ENCODE measurements around the gene RASGRF1. TPM values are rescaled to one million over a fixed set of nuclear protein-coding genes. Genes with fewer than 3 reads are reported as not detected.

Gene RASGRF1
- total RNA-seq, 1 experiment from 2014 or later: 1.1 TPM

DNA sequence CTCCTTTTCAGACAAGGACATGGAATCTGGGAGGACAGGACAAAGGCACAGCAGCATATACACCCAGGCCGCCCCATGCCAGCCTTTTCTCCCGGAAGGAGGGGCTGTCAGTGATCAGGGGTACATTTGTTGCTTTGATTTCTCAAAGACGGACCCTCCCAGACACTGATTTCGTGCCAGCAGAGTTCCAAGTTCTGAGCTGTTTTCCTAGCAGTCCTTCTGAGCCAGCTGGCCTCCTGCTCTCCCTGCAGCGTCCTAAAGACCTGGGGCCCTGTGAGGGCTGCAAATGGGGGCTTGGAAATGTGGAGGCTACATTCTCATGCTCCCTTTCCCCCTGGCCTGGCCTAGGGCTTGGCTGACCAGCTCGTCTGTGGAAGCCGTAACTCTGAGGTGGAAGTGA is 168.1 kb downstream of the RASGRF1 start:
- no peak overlapping the region for H3K4me3 ChIP-seq
- no peaks in the 10 kb centered on the region for H3K27me3 ChIP-seq
- no peak overlapping the region for H3K27ac ChIP-seq
- H3K36me3 ChIP-seq: peaks cover 8% of the 10 kb centered on the region
- H3K9me3 ChIP-seq (replicated peaks): no peaks in the 10 kb centered on the region
- H3K4me1 ChIP-seq: no peaks in the 10 kb centered on the region
- no peak for DNase-seq

DNA sequence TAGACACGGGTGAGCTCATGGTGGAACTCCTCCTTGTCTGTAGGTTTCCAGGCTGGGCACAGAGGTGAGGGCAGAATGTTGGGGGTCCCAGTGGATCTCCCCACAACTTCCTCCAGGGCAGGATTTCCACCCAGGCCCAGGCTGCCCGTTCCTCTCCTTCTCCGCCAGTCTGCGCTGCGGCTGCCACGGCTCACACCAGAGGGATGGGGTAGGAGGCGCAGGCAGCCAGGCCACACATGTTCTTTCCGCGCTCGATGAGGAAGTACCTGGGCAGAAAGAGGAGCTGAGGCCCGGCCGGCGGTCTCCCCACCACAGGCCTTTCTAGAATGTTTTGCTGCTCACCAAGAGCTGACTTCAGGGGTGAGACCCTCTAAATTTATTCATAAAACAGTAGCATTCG is 168.6 kb downstream of the RASGRF1 start:
- no peak for DNase-seq
- Histone ChIP-seq H3K4me3 (no peak overlapping the region), H3K36me3 (peaks cover 8% of the 10 kb centered on the region), H3K9me3 (replicated peaks) (no peaks in the 10 kb centered on the region), H3K4me1 (no peaks in the 10 kb centered on the region), H3K27ac (no peak overlapping the region), H3K27me3 (no peaks in the 10 kb centered on the region)

DNA sequence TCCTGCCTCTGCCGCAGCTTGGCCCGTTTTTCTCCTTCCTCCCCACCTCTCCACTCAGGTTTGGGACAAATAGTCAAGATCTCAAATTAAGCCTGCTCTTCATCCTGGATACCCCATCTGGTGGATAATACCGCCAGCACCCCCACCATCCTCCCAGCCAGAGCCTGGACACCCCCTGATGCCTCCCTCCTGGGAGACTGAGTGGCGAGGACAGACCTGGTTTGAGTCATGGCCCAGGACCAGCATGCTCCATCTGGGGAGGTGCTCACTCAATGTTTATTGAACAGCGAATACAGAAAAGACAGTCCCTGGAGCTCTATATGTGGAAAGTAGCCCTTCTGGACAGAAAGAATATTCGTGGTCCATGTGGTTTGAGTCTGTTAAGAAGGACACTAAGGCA is 169.1 kb downstream of the RASGRF1 start:
- DNase-seq: no peak
- H3K27ac ChIP-seq: no peak overlapping the region
- peaks cover 8% of the 10 kb centered on the region for H3K36me3 ChIP-seq
- no peaks in the 10 kb centered on the region for H3K27me3 ChIP-seq
- H3K9me3 ChIP-seq (replicated peaks): no peaks in the 10 kb centered on the region
- H3K4me1 ChIP-seq: no peaks in the 10 kb centered on the region
- no peak overlapping the region for H3K4me3 ChIP-seq

DNA sequence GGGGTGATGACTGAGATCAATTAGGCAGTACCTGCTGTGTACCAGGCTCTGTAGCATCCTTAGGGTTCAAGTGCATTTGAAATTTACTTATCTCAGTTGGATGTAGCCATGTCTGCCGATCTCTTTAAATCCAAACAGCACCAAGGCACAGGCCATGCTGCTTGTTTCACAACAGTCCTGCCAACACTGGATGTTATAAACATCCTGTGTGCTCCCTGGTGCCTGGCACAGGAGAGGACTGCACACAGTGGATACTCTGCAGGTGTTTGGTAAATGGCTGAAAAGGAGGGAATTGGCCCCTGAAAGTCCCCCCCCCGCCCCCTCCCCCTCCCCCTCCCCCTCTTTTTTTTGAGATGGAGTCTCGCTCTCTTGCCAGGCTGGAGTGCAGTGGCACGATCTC is 172.7 kb downstream of the RASGRF1 start:
- H3K36me3 ChIP-seq: peaks cover 8% of the 10 kb centered on the region
- H3K4me3 ChIP-seq: no peak overlapping the region
- DNase-seq: no peak
- H3K27ac ChIP-seq: no peak overlapping the region
- no peaks in the 10 kb centered on the region for H3K4me1 ChIP-seq
- H3K9me3 ChIP-seq (replicated peaks): no peaks in the 10 kb centered on the region
- no peaks in the 10 kb centered on the region for H3K27me3 ChIP-seq

DNA sequence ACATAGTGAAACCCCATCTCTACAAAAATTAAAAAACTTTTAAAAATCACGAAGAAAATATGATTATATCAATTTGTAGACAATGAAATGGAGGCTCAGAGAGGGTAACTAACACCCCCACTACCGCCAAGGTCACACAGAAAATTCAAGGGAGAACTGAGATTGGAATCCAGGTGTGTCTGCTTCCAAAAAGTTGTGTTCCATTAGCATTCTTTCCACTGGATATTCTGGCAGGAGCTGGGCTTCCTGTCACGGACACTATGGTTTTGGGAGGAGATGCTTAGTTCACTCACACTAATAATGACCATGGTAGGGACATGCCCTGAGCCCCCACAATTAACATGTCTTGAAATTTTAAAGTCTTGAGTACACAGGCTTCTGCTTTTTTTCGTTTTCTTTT is 174.5 kb downstream of the RASGRF1 start:
- peaks cover 23% of the 10 kb centered on the region for H3K36me3 ChIP-seq
- H3K4me1 ChIP-seq: no peaks in the 10 kb centered on the region
- no peaks in the 10 kb centered on the region for H3K9me3 ChIP-seq (replicated peaks)
- H3K27ac ChIP-seq: no peak overlapping the region
- DNase-seq: no peak
- H3K4me3 ChIP-seq: no peak overlapping the region
- no peaks in the 10 kb centered on the region for H3K27me3 ChIP-seq

DNA sequence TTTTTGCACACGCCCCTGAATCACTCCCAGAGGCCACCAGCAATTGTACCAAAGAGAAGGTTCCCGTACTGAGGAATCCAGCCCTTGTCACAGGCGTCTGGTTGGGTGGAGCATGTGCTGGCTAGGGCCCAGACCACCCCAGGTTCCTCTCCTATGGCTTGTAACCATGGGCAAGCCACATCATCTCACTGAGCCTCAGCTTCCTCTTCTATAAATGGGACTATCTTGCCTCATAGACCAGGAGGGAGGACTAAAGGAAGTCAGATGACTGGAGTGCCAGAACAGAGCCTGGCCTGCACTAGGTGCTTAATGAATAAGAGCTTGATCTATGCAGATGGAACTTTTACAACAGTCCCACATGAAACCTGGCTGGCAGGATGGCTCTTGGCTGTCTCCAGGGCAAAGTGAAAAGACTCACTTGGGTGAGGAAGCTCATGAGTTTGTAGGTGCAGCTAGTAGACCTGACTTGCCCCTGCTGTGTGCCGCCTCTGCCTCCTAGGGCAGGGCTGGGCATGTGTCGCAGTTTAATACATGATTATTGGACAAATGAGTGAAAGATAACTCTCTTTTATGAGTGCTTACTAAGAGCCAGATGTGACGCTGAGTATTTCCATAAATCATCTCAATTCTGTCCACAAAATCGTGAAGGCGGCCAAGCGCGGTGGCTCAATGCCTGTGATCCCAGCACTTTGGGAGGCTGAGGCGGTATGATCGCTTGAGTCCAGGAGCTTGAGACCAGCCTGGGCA is 175.1 kb downstream of the RASGRF1 start:
- Histone ChIP-seq H3K27ac (no peak overlapping the region), H3K4me1 (no peaks in the 10 kb centered on the region), H3K4me3 (no peak overlapping the region), H3K36me3 (peaks cover 23% of the 10 kb centered on the region), H3K27me3 (no peaks in the 10 kb centered on the region), H3K9me3 (replicated peaks) (no peaks in the 10 kb centered on the region)
- DNase-seq: no peak

DNA sequence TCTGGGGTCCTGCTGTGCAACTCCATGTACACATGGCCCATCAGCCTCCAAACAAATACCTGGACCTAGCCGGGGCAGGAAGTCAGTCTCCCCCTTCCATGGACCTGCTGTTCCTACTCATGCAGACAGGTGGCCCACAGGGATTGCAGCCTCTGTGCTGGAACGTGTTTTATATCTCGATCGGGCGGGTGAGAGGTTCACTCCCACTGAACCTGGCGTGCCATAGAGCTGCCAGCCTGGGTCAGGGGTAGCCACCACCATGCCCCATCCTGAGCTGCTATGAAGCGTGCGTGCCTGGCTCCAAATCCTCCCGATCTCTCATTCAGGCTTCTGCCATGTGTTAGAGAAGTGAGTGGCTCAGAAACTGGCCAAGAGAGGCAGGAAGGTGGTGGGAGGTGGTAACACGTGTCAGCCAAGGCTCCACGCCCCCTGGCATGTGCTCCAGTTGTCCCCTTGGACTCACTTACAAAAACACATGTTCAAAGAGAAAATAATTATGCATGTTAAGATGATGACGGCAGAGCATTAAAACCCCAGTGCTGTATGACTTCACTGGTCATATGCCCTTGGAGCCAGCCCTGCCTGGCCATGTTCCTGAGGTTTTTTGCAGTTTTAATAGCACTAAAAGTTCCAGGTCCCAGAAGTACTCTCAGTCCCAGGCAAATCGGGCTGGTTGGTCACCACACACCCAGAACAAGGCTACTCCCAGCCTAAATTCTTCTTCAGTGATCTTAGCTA is 176.4 kb downstream of the RASGRF1 start:
- Histone ChIP-seq H3K4me3 (no peak overlapping the region), H3K27ac (no peak overlapping the region), H3K27me3 (no peaks in the 10 kb centered on the region), H3K4me1 (no peaks in the 10 kb centered on the region), H3K36me3 (peaks cover 26% of the 10 kb centered on the region), H3K9me3 (replicated peaks) (no peaks in the 10 kb centered on the region)
- no peak for DNase-seq

DNA sequence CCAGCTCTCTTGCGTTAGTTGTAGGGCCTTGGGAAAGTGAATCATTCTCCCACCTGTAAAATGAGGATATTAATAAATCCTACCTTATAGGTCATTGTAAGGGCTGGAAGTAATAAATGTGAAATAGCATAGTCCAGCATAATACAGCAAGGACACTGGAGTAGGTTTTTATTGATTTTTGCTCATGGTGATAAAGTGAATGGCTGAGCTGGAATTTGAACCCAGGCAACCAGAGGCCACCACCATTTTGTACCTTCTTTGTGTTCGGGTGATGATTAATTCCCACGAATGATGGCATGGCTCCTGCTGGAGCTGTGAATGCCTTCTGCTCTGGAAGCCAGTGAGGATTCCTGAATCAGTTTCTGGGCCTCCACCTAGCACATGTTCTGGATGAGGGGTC is 177.6 kb downstream of the RASGRF1 start:
- peaks cover 29% of the 10 kb centered on the region for H3K36me3 ChIP-seq
- H3K27me3 ChIP-seq: no peaks in the 10 kb centered on the region
- no peak overlapping the region for H3K27ac ChIP-seq
- no peak overlapping the region for H3K4me3 ChIP-seq
- H3K9me3 ChIP-seq (replicated peaks): no peaks in the 10 kb centered on the region
- no peak for DNase-seq
- H3K4me1 ChIP-seq: no peaks in the 10 kb centered on the region

DNA sequence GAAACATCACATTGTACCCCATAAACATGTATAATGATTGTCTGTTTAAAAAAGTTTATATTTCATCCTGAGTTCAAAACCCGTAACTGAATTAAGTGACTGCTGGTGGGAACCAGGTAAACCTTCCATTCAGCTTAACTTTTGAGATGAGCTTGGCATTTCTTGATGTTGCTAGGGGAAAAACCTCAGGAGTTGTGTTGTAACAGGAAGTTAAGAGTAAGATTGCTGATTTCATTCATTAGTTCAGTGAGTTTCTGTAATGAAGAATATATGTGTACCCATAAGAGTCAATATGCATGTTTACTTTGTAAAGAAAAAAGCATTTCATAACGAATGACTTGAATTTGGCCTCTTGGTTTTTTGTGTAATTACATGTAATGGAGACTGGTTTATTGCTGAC is 178.3 kb downstream of the RASGRF1 start:
- Histone ChIP-seq H3K4me3 (no peak overlapping the region), H3K4me1 (no peaks in the 10 kb centered on the region), H3K27ac (no peak overlapping the region), H3K27me3 (no peaks in the 10 kb centered on the region), H3K9me3 (replicated peaks) (no peaks in the 10 kb centered on the region), H3K36me3 (peaks cover 31% of the 10 kb centered on the region)
- DNase-seq: no peak

DNA sequence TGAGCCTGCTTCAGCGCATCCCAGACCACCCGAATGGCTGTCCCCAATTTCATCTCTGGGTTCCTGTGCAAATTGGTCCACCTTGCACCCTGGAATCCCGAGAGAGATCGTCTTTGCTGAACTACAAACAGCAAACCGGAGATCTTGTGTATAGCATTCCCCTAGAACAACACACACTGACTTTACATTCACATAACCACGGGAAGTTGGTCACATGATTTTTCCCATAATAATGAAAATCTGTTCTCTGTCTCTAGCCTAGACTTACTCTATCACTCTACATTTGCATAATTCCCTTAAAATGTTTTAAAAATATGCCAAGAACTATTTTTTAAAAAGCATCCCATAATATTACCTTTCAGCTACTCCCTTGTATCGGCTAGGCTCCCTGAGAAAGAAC is 180.3 kb downstream of the RASGRF1 start:
- peaks cover 47% of the 10 kb centered on the region for H3K36me3 ChIP-seq
- no peaks in the 10 kb centered on the region for H3K9me3 ChIP-seq (replicated peaks)
- no peak overlapping the region for H3K27ac ChIP-seq
- no peaks in the 10 kb centered on the region for H3K4me1 ChIP-seq
- H3K27me3 ChIP-seq: no peaks in the 10 kb centered on the region
- no peak for DNase-seq
- no peak overlapping the region for H3K4me3 ChIP-seq

Other genes starting within 250 kb of the RASGRF1 start
- 282 and 312 TPM in 2 replicates for gene MORF4L1, start 217.9 kb downstream of the RASGRF1 start, total RNA-seq (2014; rRNA removed; shearing (Covaris generic))
- 11.4 and 13.5 TPM in 2 replicates for gene CTSH, start 145.7 kb downstream of the RASGRF1 start, total RNA-seq (2014; rRNA removed; shearing (Covaris generic))
- not detected in 2 replicates for gene ANKRD34C, start 191.9 kb upstream of the RASGRF1 start, total RNA-seq (2014; rRNA removed; shearing (Covaris generic))
- gene TMED3, start 220.3 kb upstream of the RASGRF1 start, total RNA-seq (2014; rRNA removed; shearing (Covaris generic)): 31.9 and 36.0 TPM in 2 replicates

Measured in SJCRH30 (cell line).